ENCODE measurements around the gene AKNA. TPM values are rescaled to one million over a fixed set of nuclear protein-coding genes. Genes with fewer than 3 reads are reported as not detected.

AKNA gene
- total RNA-seq, 1 donor = 27.9 TPM

DNA sequence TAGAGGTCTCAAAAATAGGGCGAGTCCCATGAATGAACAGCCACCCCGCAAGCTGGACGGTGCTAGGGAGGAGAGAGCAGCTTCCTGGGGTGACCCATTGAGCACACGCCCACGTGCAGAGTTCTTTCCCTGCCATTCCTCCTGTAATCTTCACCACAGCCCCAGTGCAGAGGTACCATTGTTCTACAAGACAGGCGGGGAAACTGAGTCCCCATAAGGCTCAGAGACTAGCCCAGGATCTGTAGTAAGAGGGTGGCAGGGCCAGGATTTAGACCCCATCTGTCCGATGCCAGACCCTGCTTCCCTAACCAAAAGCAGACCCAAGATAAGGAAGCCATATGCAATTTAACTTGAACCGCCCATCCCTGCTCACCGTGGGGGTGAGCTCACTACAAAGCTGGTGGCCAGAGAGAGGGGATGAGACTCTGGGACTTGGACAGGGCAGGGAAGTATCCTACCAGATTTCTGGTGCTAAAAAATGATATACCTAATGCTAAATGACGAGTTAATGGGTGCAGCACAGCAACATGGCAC, 101.6 kb downstream of the AKNA start:
- Histone ChIP-seq H3K79me2 (ENCODE audit: insufficient read depth, low read length) (no peaks in the 10 kb centered on the region), H3K4me3 (ENCODE audit: insufficient read depth, low read length) (no peak overlapping the region), H3K9me3 (ENCODE audit: low read depth, low read length) (no peaks in the 10 kb centered on the region), H3K4me1 (ENCODE audit: insufficient read depth, low read length) (peaks cover 27% of the 10 kb centered on the region), H3K4me2 (ENCODE audit: insufficient read depth, low read length) (no peak overlapping the region), H3K36me3 (ENCODE audit: insufficient read depth, low read length) (no peaks in the 10 kb centered on the region), H4K20me1 (ENCODE audit: insufficient read depth, low read length) (no peaks in the 10 kb centered on the region), H3K27ac (ENCODE audit: low read depth, low read length) (no peak overlapping the region), H2AFZ (ENCODE audit: low read length) (no peak overlapping the region), H3K27me3 (ENCODE audit: insufficient read depth, low read length) (no peaks in the 10 kb centered on the region)
- TF ChIP-seq, protein P1, sequence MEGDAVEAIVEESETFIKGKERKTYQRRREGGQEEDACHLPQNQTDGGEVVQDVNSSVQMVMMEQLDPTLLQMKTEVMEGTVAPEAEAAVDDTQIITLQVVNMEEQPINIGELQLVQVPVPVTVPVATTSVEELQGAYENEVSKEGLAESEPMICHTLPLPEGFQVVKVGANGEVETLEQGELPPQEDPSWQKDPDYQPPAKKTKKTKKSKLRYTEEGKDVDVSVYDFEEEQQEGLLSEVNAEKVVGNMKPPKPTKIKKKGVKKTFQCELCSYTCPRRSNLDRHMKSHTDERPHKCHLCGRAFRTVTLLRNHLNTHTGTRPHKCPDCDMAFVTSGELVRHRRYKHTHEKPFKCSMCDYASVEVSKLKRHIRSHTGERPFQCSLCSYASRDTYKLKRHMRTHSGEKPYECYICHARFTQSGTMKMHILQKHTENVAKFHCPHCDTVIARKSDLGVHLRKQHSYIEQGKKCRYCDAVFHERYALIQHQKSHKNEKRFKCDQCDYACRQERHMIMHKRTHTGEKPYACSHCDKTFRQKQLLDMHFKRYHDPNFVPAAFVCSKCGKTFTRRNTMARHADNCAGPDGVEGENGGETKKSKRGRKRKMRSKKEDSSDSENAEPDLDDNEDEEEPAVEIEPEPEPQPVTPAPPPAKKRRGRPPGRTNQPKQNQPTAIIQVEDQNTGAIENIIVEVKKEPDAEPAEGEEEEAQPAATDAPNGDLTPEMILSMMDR (IDR thresholded peaks at IDR 0.05; ENCODE audit: extremely low read depth, low read depth, low read length) = no peak
- peak; percentile 32 for DNase-seq (ENCODE audit: insufficient read length, low spot score, missing footprints)

DNA sequence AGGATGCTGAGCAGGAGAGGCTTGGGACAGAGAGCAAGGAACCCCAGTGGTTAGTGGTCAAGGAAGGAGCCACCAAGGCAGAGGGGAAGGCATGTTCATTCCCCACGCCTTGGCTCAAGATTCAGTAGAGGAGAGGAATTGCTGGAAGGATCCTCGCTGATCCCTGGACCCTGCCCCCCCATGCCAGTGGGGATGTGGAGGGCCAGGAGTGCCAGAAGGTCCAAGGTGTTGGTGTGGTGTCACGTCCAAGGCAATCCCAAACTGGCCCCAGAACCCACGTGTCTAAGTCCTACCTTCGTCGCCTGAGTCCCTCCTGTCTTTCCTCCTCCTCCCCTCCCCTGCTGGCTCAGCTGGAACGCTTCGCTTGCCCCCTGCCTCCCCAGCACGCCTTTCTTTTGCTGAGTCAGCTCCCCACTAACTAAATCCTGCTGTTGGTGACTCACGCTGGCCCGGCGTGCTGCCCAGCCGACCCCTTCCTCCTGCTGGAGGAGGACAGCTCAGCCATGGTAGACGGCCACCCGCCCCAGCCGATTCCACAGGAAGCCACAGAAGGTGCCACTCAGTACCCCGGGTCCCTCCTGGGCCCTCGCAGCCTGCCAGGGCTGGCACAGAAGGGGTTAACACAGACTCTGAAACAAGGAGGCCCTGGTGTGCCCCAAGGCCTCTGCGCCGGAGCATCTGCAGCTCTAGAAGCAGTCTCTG, 102.5 kb downstream of the AKNA start:
- Histone ChIP-seq H4K20me1 (ENCODE audit: insufficient read depth, low read length) (no peaks in the 10 kb centered on the region), H3K4me1 (ENCODE audit: insufficient read depth, low read length) (peaks cover 27% of the 10 kb centered on the region), H3K4me2 (ENCODE audit: insufficient read depth, low read length) (peak overlapping the region; percentile 38), H3K79me2 (ENCODE audit: insufficient read depth, low read length) (no peaks in the 10 kb centered on the region), H3K4me3 (ENCODE audit: insufficient read depth, low read length) (no peak overlapping the region), H3K27ac (ENCODE audit: low read depth, low read length) (peak overlapping the region; percentile 54), H3K9me3 (ENCODE audit: low read depth, low read length) (no peaks in the 10 kb centered on the region), H2AFZ (ENCODE audit: low read length) (no peak overlapping the region), H3K36me3 (ENCODE audit: insufficient read depth, low read length) (no peaks in the 10 kb centered on the region), H3K27me3 (ENCODE audit: insufficient read depth, low read length) (no peaks in the 10 kb centered on the region)
- peak; percentile 97 for DNase-seq (ENCODE audit: insufficient read length, low spot score, missing footprints)
- TF ChIP-seq, protein P1 (IDR thresholded peaks at IDR 0.05; ENCODE audit: extremely low read depth, low read depth, low read length) = no peak

DNA sequence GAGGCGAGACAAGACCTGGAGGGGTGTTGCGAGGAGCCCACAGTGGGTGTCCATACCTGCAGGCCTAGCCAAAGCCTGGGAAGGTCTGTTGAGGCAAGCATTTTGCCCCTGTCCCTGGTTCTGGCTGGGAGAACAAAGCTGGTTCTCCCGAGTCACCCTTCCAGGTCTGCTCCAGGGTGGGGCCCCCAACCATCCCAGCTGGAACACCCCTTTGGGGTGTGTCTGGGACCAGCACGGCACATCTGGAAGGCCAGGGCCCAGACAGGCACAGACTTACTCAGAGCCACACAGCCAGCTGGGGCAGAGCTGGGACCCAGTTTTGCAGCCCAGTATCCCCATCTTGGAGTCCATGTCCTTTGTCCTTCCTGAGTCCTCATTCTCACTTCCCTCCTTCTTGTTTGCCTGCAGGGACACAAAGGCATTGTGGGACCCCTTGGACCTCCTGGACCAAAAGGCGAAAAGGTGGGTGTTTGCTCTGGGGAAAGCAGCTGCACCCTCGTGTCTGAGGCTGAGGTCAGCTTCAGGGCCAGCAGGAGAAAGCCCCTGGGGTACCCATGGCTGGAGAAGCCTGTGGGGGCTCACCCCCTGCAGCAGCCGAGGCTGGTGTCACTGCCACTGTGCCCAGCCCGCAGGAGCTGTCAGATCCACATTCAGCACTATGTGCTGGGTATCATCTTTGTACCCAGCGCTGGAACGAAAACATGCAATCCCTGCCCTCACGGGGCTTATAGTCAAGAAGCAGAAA, 103.3 kb downstream of the AKNA start:
- H3K4me1 ChIP-seq (ENCODE audit: insufficient read depth, low read length) = peaks cover 28% of the 10 kb centered on the region
- peak; percentile 55 for DNase-seq (ENCODE audit: insufficient read length, low spot score, missing footprints)

More for the DNA sequence above, 103.3 kb downstream of the AKNA start:
- TF ChIP-seq, protein P1 (IDR thresholded peaks at IDR 0.05; ENCODE audit: extremely low read depth, low read depth, low read length) = no peak
- H3K4me3 ChIP-seq (ENCODE audit: insufficient read depth, low read length) = no peak overlapping the region
- no peaks in the 10 kb centered on the region for H4K20me1 ChIP-seq (ENCODE audit: insufficient read depth, low read length)
- peak overlapping the region; percentile 54 for H3K27ac ChIP-seq (ENCODE audit: low read depth, low read length)
- no peak overlapping the region for H2AFZ ChIP-seq (ENCODE audit: low read length)
- no peak overlapping the region for H3K4me2 ChIP-seq (ENCODE audit: insufficient read depth, low read length)
- no peaks in the 10 kb centered on the region for H3K9me3 ChIP-seq (ENCODE audit: low read depth, low read length)
- H3K36me3 ChIP-seq (ENCODE audit: insufficient read depth, low read length) = no peaks in the 10 kb centered on the region
- no peaks in the 10 kb centered on the region for H3K79me2 ChIP-seq (ENCODE audit: insufficient read depth, low read length)
- no peaks in the 10 kb centered on the region for H3K27me3 ChIP-seq (ENCODE audit: insufficient read depth, low read length)

Other genes starting within 250 kb of the AKNA start
- gene COL27A1, start 232.4 kb downstream of the AKNA start, total RNA-seq = 10.1 and 11.8 TPM in 2 replicates
- gene ORM1, start 64.9 kb downstream of the AKNA start, total RNA-seq = not detected in 2 replicates
- gene ORM2, start 58.1 kb downstream of the AKNA start, total RNA-seq = not detected in 2 replicates
- 2.2 and 2.7 TPM in 2 replicates for gene WHRN, start 117.5 kb upstream of the AKNA start, total RNA-seq
- 89.6 and 98.8 TPM in 2 replicates for gene ATP6V1G1, start 199.8 kb upstream of the AKNA start, total RNA-seq
- gene TMEM268, start 223.3 kb upstream of the AKNA start, total RNA-seq = 12.3 and 13.8 TPM in 2 replicates